IMR-90 (cell line): Measurements from ENCODE around the gene SHROOM3. TPM values are rescaled to one million over a fixed set of nuclear protein-coding genes. Genes with fewer than 3 reads are reported as not detected.

Source experiments
- ATAC-seq: fragments of 200-7000 bp; cut with Tn5 transposase; 2 replicates; pipeline ENCODE4 v1.9.1; 2020; ENCODE audit warnings: low read depth, mild to moderate bottlenecking, moderate library complexity
- BruUV-seq: library from RNA; stranded (reverse); fragments of 400-500 nt; replicated peaks from 2 replicates; lab custom pipeline; 2021; lab: Mats Ljungman, UMichigan
- CTCF ChIA-PET: fragments of 300-600 bp; formaldehyde crosslinking; extraction: SDS; loops from one replicate; lab custom pipeline; 2021; ENCODE audit warnings: antibody characterized with exemption; lab: Yijun Ruan, JAX
- POLR2A ChIA-PET: fragments of 300-600 bp; sonication (Branson Sonifier 250); formaldehyde crosslinking; loops from one replicate; lab custom pipeline; 2022; ENCODE audit warnings: antibody characterized with exemption; ENCODE audit not compliant: unreplicated experiment; lab: Charles Lee
- DNase-seq: peaks from one replicate; pipeline ENCODE4 v3.0.0; 2013
- H2AFZ ChIP-seq: replicated peaks from 2 replicates; pipeline ENCODE3; 2013; ENCODE audit warnings: low read length, mild to moderate bottlenecking; ENCODE audit not compliant: poor library complexity
- H2AK5ac ChIP-seq: 2 replicates; pipeline ENCODE4 v1.6.1; 2013; ENCODE audit warnings: low read depth, low read length, inconsistent platforms
- H2AK9ac ChIP-seq: replicated peaks from 2 replicates; pipeline ENCODE3; 2013; ENCODE audit warnings: mild to moderate bottlenecking, low read depth, low read length, moderate library complexity; ENCODE audit not compliant: poor library complexity
- H2BK120ac ChIP-seq: 2 replicates; pipeline ENCODE4 v1.6.1; 2013; ENCODE audit warnings: low read depth, low read length, inconsistent platforms
- H2BK15ac ChIP-seq: 3 replicates; pipeline ENCODE4 v1.6.1; 2013; ENCODE audit warnings: low read depth, low read length, inconsistent platforms
- H2BK20ac ChIP-seq: 2 replicates; pipeline ENCODE4 v1.6.1; 2013; ENCODE audit warnings: low read depth, mild to moderate bottlenecking, inconsistent platforms, low read length, moderate library complexity
- H2BK5ac ChIP-seq: 2 replicates; pipeline ENCODE4 v1.6.1; 2013; ENCODE audit warnings: mild to moderate bottlenecking, low read depth, low read length, inconsistent platforms; ENCODE audit not compliant: poor library complexity, severe bottlenecking
- H3K14ac ChIP-seq: replicated peaks from 2 replicates; pipeline ENCODE4 v1.6.1; 2013; ENCODE audit warnings: low read depth, low read length, inconsistent platforms
- H3K18ac ChIP-seq: 2 replicates; pipeline ENCODE4 v1.6.1; 2013; ENCODE audit warnings: low read depth, low read length, control low read depth
- H3K23ac ChIP-seq: 2 replicates; pipeline ENCODE4 v1.6.1; 2013; ENCODE audit warnings: low read depth, low read length, inconsistent platforms
- H3K27ac ChIP-seq: 2 replicates; pipeline ENCODE4 v1.5.1; 2013; ENCODE audit warnings: mild to moderate bottlenecking, control low read depth, low read length; ENCODE audit not compliant: insufficient read depth
- H3K27me3 ChIP-seq: 2 replicates; pipeline ENCODE4 v1.6.1; 2013; ENCODE audit warnings: low read length; ENCODE audit not compliant: control insufficient read depth, insufficient read depth
- H3K36me3 ChIP-seq: 2 replicates; pipeline ENCODE4 v1.6.1; 2013; ENCODE audit warnings: low read length, mixed read lengths; ENCODE audit not compliant: control insufficient read depth, insufficient read depth
- H3K4ac ChIP-seq: 2 replicates; pipeline ENCODE4 v1.6.1; 2013; ENCODE audit warnings: low read depth, low read length, inconsistent platforms
- H3K4me1 ChIP-seq: 2 replicates; pipeline ENCODE4 v1.6.1; 2013; ENCODE audit warnings: low read length, mixed read lengths; ENCODE audit not compliant: control insufficient read depth, insufficient read depth
- H3K4me2 ChIP-seq: 2 replicates; pipeline ENCODE4 v1.6.1; 2013; ENCODE audit warnings: low read depth, mild to moderate bottlenecking, control low read depth, low read length, moderate library complexity
- H3K4me3 ChIP-seq: 2 replicates; pipeline ENCODE4 v1.5.1; 2013; ENCODE audit warnings: low read depth, mild to moderate bottlenecking, control low read depth, low read length, moderate library complexity; ENCODE audit not compliant: insufficient read depth
- H3K56ac ChIP-seq: 2 replicates; pipeline ENCODE4 v1.6.1; 2013; ENCODE audit warnings: low read length, inconsistent platforms; ENCODE audit not compliant: insufficient read depth; ENCODE audit errors: extremely low read depth
- H3K79me1 ChIP-seq, 2 experiments: 2 replicates each; pipeline ENCODE4 v1.6.1; 2013; ENCODE audit warnings: low read length in 2 of 2, inconsistent platforms in 1 of 2, low read depth in 1 of 2
- H3K9ac ChIP-seq: 2 replicates; pipeline ENCODE4 v1.6.1; 2013; ENCODE audit warnings: low read depth, low read length, control low read depth
- H3K9me1 ChIP-seq: 2 replicates; pipeline ENCODE4 v1.6.1; 2013; ENCODE audit warnings: low read length, inconsistent platforms; ENCODE audit not compliant: insufficient read depth
- H3K9me3 ChIP-seq: 2 replicates; pipeline ENCODE4 v1.6.1; 2013; ENCODE audit warnings: low read length; ENCODE audit not compliant: control insufficient read depth, insufficient read depth
- H4K20me1 ChIP-seq: 2 replicates; pipeline ENCODE4 v1.6.1; 2013; ENCODE audit warnings: low read length, inconsistent platforms; ENCODE audit not compliant: insufficient read depth
- H4K5ac ChIP-seq: 2 replicates; pipeline ENCODE4 v1.6.1; 2013; ENCODE audit warnings: mild to moderate bottlenecking, low read depth, low read length, control low read depth
- H4K8ac ChIP-seq, 2 experiments: 2 replicates each; pipeline ENCODE4 v1.6.1; 2013; ENCODE audit warnings: low read depth in 2 of 2, low read length in 2 of 2, control low read depth in 1 of 2, inconsistent platforms in 1 of 2
- H4K91ac ChIP-seq: 2 replicates; pipeline ENCODE4 v1.6.1; 2013; ENCODE audit warnings: low read depth, low read length, inconsistent platforms; ENCODE audit not compliant: insufficient read depth
- BHLHE40 ChIP-seq: fragments of 150-350 bp; IDR thresholded peaks from 2 replicates; pipeline ENCODE4 v1.6.1; 2016; ENCODE audit warnings: mild to moderate bottlenecking, low read depth, low read length
- CEBPB ChIP-seq: IDR thresholded peaks from 2 replicates; pipeline ENCODE4 v1.6.1; 2012; ENCODE audit warnings: low read depth, low read length, improper control_type of control experiment
- CHD1 ChIP-seq: IDR thresholded peaks from 2 replicates; pipeline ENCODE4 v1.6.1; 2012; ENCODE audit warnings: low read depth, low read length, improper control_type of control experiment
- CTCF ChIP-seq: conservative IDR thresholded peaks from 2 replicates; pipeline ENCODE4 v1.5.1; 2012; ENCODE audit warnings: mild to moderate bottlenecking, low read depth, low read length, improper control_type of control experiment
- ELK1 ChIP-seq: fragments of 150-350 bp; IDR thresholded peaks from 2 replicates; pipeline ENCODE4 v1.6.1; 2016; ENCODE audit warnings: low read depth, mild to moderate bottlenecking, low read length, moderate library complexity, borderline replicate concordance
- FOS ChIP-seq: fragments of 150-350 bp; IDR thresholded peaks from 2 replicates; pipeline ENCODE4 v1.6.1; 2016; ENCODE audit warnings: low read depth, low read length
- MAFK ChIP-seq: IDR thresholded peaks from 2 replicates; pipeline ENCODE4 v1.6.1; 2012; ENCODE audit warnings: low read depth, low read length, improper control_type of control experiment
- MAZ ChIP-seq: IDR thresholded peaks from 2 replicates; pipeline ENCODE4 v1.6.1; 2012; ENCODE audit warnings: low read depth, mild to moderate bottlenecking, low read length, improper control_type of control experiment, moderate library complexity, borderline replicate concordance
- MXI1 ChIP-seq: IDR thresholded peaks from 2 replicates; pipeline ENCODE4 v1.6.1; 2012; ENCODE audit warnings: low read depth, mild to moderate bottlenecking, low read length, moderate library complexity, borderline replicate concordance
- NFE2L2 ChIP-seq: fragments of 150-350 bp; IDR thresholded peaks from 2 replicates; pipeline ENCODE4 v1.6.1; 2016; ENCODE audit warnings: low read depth, mild to moderate bottlenecking, low read length
- POLR2A ChIP-seq: IDR thresholded peaks from 2 replicates; pipeline ENCODE4 v1.6.1; 2012; ENCODE audit warnings: mild to moderate bottlenecking, low read depth, low read length
- RAD21 ChIP-seq: IDR thresholded peaks from 2 replicates; pipeline ENCODE4 v1.6.1; 2012; ENCODE audit warnings: low read length, improper control_type of control experiment
- RFX5 ChIP-seq: IDR thresholded peaks from 2 replicates; pipeline ENCODE4 v1.8.0; 2012; ENCODE audit warnings: low read depth, mild to moderate bottlenecking, low read length, moderate library complexity
- SMC3 ChIP-seq: fragments of 150-350 bp; IDR thresholded peaks from 2 replicates; pipeline ENCODE4 v1.6.1; 2016; ENCODE audit warnings: low read depth, mild to moderate bottlenecking, antibody characterized with exemption, low read length, moderate library complexity
- WGBS, 2 experiments: methylation state at CpG; one replicate each; pipeline versions ENCODE4 v1.1.5 to v1.1.7; 2013; ENCODE audit warnings: missing lambda C conversion rate in 2 of 2; ENCODE audit not compliant: insufficient read length in 1 of 2; ENCODE audit errors: extremely low coverage in 2 of 2; 5-methylcytosine and 5-hydroxymethylcytosine counted together
- dilution Hi-C: fragments of 300-500 bp; cut with HindIII; formaldehyde crosslinking; loops from one replicate; pipeline ENCODE4 v1.14.3; 2018; ENCODE audit warnings: low sequenced_read_pairs; ENCODE audit not compliant: unreplicated experiment
- in situ Hi-C: fragments of 300-500 bp; cut with MboI; formaldehyde crosslinking; loops from 3 replicates; pipeline ENCODE4 v1.14.3; 2019; ENCODE audit warnings: low sequenced_read_pairs, inconsistent platforms, mixed read lengths
- intact Hi-C: fragments of 100-400 bp; cut with micrococcal nuclease; formaldehyde crosslinking; loops from 2 replicates; pipeline ENCODE4 v1.10.0; 2022
- polyA plus RNA-seq, 3 experiments: library from polyadenylated mRNA; depleted of rRNA; stranded (reverse); fragments of >200 nt; gene quantifications; 2 replicates each; pipeline ENCODE4 v1.2.3, GENCODE V29; 2012; ENCODE audit warnings: low replicate concordance in 1 of 3
- total RNA-seq: library from RNA; depleted of rRNA; stranded (reverse); fragments of >200 nt; gene quantifications from 2 replicates; pipeline ENCODE4 v1.2.3, GENCODE V29; 2012

Gene SHROOM3
- total and polyA plus RNA-seq, 2 of the 4 experiments (the other 2 are of a cell fraction): 10.8 to 19.5 TPM

- Histone ChIP-seq H3K9me1 (peaks cover 2% of the 10 kb centered on the region; the same call in 1 of the 2 replicates), H3K4me2 (no peak overlapping the region), H3K4me1 (0 out of 2 replicates have a peak, but pooled peaks cover 3% of the 10 kb centered on the region), H2BK5ac (no peak overlapping the region), H3K79me1 (no peaks in the 10 kb centered on the region), H2AK9ac (no peak overlapping the region), H4K20me1 (no peaks in the 10 kb centered on the region), H4K91ac (no peak overlapping the region), H3K27me3 (peaks cover 10% of the 10 kb centered on the region), H2AK5ac (no peak overlapping the region), H2BK20ac (no peak overlapping the region), H3K56ac (no peak overlapping the region), H2BK15ac (no peak overlapping the region), H3K9me3 (peaks cover 10% of the 10 kb centered on the region), H3K27ac (no peak overlapping the region), H3K36me3 (no peaks in the 10 kb centered on the region), H3K9ac (no peak overlapping the region), H3K14ac (no peak overlapping the region), H3K4me3 (no peak overlapping the region), H4K8ac (no peak overlapping the region), H3K18ac (no peak overlapping the region), H2BK120ac (no peak overlapping the region), H4K5ac (no peak overlapping the region), H3K23ac (no peak overlapping the region), H2AFZ (no peak overlapping the region), H3K4ac (no peak overlapping the region)
- no peak for TF ChIP-seq NFE2L2
- no peak for TF ChIP-seq ELK1
- TF ChIP-seq POLR2A: no peak
- no peak for TF ChIP-seq FOS
- no peak for TF ChIP-seq CHD1
- TF ChIP-seq RAD21: no peak
- no peak for TF ChIP-seq BHLHE40
- no peak for TF ChIP-seq CEBPB
- TF ChIP-seq CTCF: no peak
- no peak for TF ChIP-seq RFX5
- no peak for TF ChIP-seq MXI1
- no peak for TF ChIP-seq SMC3
- TF ChIP-seq MAZ: no peak
- no peak for TF ChIP-seq MAFK
- no TSS peak for BruUV-seq
- in situ Hi-C loops (no loop called here), intact Hi-C loops (no loop called here), dilution Hi-C loops (no loop called here)
- no CpG with 5 or more reads among the region's 2 CpGs for WGBS, 2 experiments
- ChIA-PET CTCF (no interaction called here), POLR2A (no interaction called here)
- ATAC-seq: no peak
- no peak for DNase-seq
These were observed 28.5 kb downstream of the SHROOM3 start for GRCh38 chr4:76463568-76463967.
